ENCODE data around the gene OR14I1.
A peak's percentile ranks its signal among the peaks of the same experiment; 100 is the strongest.

Gene OR14I1

GRCh38 chr1:248702714-248703113 is at the start of gene OR14I1:
TSS of gene OR14I1 (minus strand) at chr1:248702766.
- DNase-seq: no peak

DNA sequence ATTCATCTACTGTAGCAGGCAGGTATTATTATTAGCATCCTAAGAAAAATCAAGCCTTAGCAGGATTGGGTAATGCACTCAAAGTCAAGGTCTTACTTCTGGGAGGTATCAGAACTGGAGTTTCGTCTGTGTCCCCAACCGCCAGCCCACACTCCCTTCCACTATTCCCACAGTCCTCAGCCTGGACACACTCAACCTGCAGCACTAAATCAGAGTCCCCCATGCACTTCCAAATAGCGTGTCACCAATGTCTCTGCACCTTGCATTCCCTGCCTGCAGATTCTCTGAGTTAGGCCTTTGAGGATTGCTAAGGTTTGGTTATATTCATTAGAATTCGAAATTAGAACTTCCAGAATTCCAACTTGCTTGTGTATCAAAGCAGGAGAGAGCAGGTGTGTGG is 49.1 kb upstream of the OR14I1 start:
- no peak for DNase-seq

DNA sequence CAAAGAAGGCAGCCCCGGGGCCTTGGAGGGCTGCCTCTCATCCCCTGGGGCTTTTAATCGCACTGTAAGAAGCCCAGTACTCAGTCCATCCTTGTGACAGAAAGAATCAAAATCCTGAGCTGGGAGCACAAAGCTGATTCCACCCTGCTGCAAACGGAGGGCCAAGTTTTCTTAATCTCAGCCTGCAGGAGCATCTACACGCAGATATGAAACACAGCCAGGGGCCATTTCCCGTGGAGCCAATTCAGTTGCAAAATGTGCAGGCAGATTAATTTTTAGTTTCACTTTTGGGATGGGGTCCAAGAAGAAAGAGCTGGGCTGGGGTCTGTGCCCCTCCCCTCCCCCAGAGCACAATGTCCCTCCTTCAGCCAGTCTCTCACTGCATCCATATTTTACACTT is 48.6 kb upstream of the OR14I1 start:
- DNase-seq: no peak

DNA sequence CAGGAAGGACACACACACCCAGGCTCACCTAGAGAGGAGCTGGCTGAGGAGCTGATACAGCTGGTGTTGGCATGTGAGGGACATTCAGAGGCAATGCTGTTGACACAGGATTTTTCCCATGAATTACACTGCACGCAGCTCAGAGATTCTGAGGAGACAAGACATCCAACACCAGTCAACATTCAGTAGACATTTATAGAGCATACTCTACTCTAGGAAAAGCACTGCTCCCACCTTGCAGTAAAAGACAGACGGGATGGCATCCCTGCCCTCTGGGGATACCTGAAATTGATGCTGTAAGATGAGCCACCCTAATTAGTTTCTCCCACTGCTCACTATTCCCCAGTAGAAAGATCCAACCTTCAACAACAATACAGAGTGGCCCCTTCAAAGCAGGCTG is 47.9 kb upstream of the OR14I1 start:
- DNase-seq: no peak

- no peak for DNase-seq
Measured at GRCh38 chr1:248748211-248748610, 45.6 kb upstream of the OR14I1 start.

GRCh38 chr1:248740876-248741275 is 38.3 kb upstream of the OR14I1 start:
- DNase-seq: no peak

DNA sequence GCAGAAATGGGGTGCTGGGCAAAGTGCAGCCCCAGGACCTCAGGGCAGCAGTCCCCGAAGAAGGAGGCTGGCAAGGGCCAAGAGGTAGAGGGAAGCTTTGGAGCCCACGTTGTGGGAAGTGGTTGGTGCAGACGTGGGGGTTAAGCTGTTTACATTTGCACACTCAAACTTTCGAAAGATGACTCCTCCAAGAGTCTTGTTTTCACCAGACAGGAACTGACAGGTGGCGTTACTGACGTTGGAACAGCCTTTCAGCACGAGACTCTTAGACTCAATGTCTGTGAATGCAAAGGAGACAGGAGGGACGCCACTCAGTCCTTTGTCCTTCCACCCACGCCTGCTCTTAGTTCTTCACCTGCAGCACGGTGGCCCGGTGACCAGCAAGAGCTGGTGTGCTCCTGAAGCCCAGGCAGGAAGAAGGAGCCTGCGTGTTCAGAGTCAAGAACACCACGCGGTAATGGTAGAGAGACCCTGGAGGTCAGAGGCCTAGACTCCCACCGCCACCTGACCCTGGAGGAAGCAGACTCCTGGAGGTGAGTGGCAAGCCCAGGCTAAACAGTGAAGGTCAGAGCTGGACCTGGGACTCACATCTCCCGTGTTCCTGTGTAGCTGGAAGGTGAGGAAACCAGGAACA is 37.1 kb upstream of the OR14I1 start:
- no peak for DNase-seq

DNA sequence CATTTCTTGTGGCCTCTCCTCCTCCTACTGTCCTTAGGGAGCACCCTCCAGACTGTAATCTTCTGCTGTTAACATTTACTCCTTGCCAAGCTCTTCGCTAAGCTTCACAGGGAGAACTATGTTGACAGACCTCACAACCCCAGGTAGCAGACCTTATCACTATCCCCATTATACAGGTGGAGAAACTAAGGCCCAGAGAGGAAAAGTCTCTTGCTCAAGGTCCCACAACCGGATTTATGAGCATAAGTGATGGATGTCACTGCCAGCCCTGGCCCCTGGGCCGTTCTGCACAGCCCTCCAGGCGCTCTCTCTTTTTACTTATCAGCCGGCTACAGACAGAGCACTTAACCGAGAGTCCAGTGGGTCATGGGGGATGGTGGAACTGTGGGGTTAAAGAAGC is 34.9 kb upstream of the OR14I1 start:
- no peak for DNase-seq

- no peak for DNase-seq
Measured at GRCh38 chr1:248736977-248737376, 34.4 kb upstream of the OR14I1 start.

GRCh38 chr1:248733566-248733965 is 31.0 kb upstream of the OR14I1 start:
- DNase-seq: no peak

- no peak for DNase-seq
Measured at GRCh38 chr1:248730507-248731335, 28.2 kb upstream of the OR14I1 start.

DNA sequence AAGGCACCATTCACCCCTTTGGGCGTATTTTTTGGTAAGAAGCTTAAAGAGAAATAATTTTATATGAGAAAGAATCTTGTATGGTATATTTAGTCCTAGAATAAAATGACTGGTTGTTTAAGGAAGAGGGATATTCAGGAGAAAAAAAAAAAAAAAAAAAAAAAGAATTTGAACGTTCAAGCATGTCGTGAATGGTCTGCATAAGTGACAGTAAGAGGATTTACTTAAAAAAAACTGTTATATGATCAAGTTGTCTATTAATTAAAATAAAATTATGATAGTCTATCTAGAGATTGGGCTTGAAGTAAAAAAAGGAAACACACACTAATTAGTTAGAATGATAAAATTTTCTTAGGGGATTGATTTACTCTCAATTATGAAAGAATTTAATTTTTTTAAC is 11.7 kb upstream of the OR14I1 start:
- no peak for DNase-seq

GRCh38 chr1:248710305-248710900 is 7.8 kb upstream of the OR14I1 start:
- DNase-seq: no peak

GRCh38 chr1:248704606-248705005 is 2.0 kb upstream of the OR14I1 start:
- DNase-seq: no peak

GRCh38 chr1:248703674-248704073 is 1.1 kb upstream of the OR14I1 start:
- DNase-seq: no peak

- no peak for DNase-seq
Measured at GRCh38 chr1:248699099-248699498, 3.5 kb downstream of the OR14I1 start.

DNA sequence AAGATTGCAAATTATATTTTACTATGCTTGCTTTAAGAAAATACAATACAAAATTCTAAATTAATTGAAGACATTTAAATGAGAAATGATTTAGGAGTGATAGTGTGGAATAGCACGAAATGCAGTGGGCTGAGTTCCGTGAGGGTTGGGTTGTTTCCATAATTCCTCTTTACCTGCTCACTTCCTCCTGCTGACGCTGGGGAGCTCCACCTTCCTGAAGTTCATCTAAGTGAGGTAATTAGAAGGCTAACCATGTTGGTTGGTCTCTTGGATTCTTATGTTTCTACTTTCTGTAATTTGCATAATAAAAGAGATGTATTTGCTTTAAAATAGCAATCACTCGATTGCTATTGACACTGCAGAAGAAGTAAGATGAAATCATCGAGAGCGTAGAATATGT is 4.7 kb downstream of the OR14I1 start:
- no peak for DNase-seq

- no peak for DNase-seq
Measured at GRCh38 chr1:248696774-248697173, 5.8 kb downstream of the OR14I1 start.

GRCh38 chr1:248696261-248696660 is 6.3 kb downstream of the OR14I1 start:
- DNase-seq: no peak

- peak; percentile 45 for DNase-seq
Measured at GRCh38 chr1:248695451-248696132, 7.0 kb downstream of the OR14I1 start.

DNA sequence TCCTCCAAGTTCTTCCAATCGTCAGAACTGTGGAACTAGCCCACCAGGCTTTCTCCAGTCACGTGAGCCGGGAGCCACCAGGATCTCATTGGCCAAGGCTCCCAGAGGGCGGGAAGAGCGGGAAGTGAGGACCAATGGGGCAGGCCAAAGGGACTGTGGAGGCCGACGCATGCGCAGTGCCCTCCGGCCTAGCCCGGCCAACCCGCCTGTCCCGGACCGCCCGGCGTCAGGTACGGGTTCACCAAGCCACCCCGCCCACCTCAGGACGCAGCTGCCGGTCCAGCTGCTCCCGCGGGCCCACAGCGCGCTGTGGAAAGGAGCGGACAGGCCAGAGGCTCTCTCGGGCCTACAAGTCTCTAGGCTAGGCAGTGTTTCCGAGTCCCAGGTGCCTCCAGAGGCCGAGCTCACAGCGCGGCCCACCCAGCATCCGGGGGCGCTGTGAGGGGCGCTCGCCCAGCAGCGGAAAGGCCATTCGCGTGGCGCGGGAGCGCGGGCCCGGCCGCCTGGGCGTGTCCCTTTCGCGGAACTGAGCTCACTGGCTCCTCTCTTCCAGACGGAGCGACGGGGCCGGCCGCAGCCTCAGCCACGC is 10.9 kb downstream of the OR14I1 start:
- no peak for DNase-seq

DNA sequence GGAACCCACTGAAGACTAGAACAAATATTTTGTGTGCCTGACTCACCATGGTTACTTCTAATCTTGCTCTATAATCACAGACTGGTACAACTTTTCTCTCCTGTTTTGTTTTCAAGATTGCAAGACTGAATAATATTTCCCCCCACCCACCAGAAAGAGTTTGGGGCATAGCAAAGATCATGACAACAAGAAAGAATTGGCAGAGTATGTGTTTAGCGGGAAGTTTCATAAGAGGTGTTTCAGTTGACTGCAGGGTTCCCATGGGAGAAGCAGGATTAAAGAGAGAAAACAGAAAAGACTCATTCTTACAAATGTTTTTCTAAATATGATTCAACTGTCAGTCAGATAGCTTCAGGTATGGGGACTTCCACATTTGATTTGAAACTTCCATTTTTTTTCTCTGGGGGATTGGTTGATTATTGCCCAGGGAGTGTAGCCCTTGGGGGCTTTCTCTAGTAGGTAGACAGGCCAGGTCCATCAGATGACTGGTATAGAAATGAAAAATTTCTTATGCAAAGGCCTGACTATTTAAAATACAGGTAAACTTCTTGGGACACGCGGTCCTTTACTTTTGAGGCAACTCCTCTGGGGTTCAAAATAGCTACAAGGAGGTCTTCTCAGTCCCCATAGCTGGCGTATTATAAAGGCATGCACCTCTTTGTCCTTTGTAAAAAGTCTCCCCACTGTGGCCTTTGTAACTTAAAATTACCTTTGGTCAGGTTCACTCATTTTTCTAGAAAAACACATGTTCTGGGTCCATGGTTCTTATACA is 13.9 kb downstream of the OR14I1 start:
- DNase-seq: no peak

Measured in kidney glomerular epithelial cell (primary cell).